ENCODE results near the gene COL5A2. TPM values are rescaled to one million over a fixed set of nuclear protein-coding genes. Genes with fewer than 3 reads are reported as not detected.

Gene COL5A2
- total RNA-seq, 6 donors from 2014 or later = 9.0 to 42.7 (median 26.8) TPM

GRCh38 chr2:189000221-189000620 is 179.3 kb downstream of the COL5A2 start:
- Histone ChIP-seq H3K27ac (no peak overlapping the region), H3K4me3 (no peak overlapping the region), H3K4me1 (no peaks in the 10 kb centered on the region), H3K27me3 (no peaks in the 10 kb centered on the region), H3K36me3 (peaks cover 0 to 12% (median 2%) of the 10 kb centered on the region in 4 donors), H3K9me3 (no peaks in the 10 kb centered on the region)
- TF ChIP-seq POLR2AphosphoS5 (IDR thresholded peaks at IDR 0.05) (no peak), CTCF (IDR thresholded peaks at IDR 0.05) (no peak), POLR2A (IDR thresholded peaks at IDR 0.05) (no peak), EP300 (IDR thresholded peaks at IDR 0.05) (no peak)
- DNase-seq = no peak
- no peak for ATAC-seq (ENCODE audit: low FRiP score in 2 of 2)

- ATAC-seq (ENCODE audit: low FRiP score in 2 of 2) (peak in 1 of 2 donors; percentile 51), DNase-seq (no peak)
- no peaks in the 10 kb centered on the region for H3K4me1 ChIP-seq
- H3K4me3 ChIP-seq = no peak overlapping the region
- no peak overlapping the region for H3K27ac ChIP-seq
- no peaks in the 10 kb centered on the region for H3K27me3 ChIP-seq
- TF ChIP-seq POLR2AphosphoS5 (IDR thresholded peaks at IDR 0.05) = no peak
- TF ChIP-seq CTCF (IDR thresholded peaks at IDR 0.05) = no peak
- no peak for TF ChIP-seq POLR2A (IDR thresholded peaks at IDR 0.05)
- no peak for TF ChIP-seq EP300 (IDR thresholded peaks at IDR 0.05)
- no peaks in the 10 kb centered on the region for H3K9me3 ChIP-seq
- H3K36me3 ChIP-seq = peaks cover 0 to 20% (median 0%) of the 10 kb centered on the region in 4 donors
Measured at GRCh38 chr2:188997263-188997662, 182.3 kb downstream of the COL5A2 start.

- H3K27me3 ChIP-seq = no peaks in the 10 kb centered on the region
- ATAC-seq (ENCODE audit: low FRiP score in 2 of 2) = no peak
- no peak overlapping the region for H3K4me3 ChIP-seq
- peaks cover 0 to 26% (median 0%) of the 10 kb centered on the region in 4 donors for H3K36me3 ChIP-seq
- 73 to 83% methylated on average over 1 of the region's 1 CpG for WGBS, 2 donors
- DNase-seq = no peak
- H3K4me1 ChIP-seq = no peaks in the 10 kb centered on the region
- no peak overlapping the region for H3K27ac ChIP-seq
- no peak for TF ChIP-seq POLR2A (IDR thresholded peaks at IDR 0.05)
- TF ChIP-seq CTCF (IDR thresholded peaks at IDR 0.05) = no peak
- no peak for TF ChIP-seq POLR2AphosphoS5 (IDR thresholded peaks at IDR 0.05)
- TF ChIP-seq EP300 (IDR thresholded peaks at IDR 0.05) = no peak
- no peaks in the 10 kb centered on the region for H3K9me3 ChIP-seq
Measured at GRCh38 chr2:188993247-188993646, 186.3 kb downstream of the COL5A2 start.

GRCh38 chr2:188986839-188987238 is 192.7 kb downstream of the COL5A2 start:
- no peaks in the 10 kb centered on the region for H3K27me3 ChIP-seq
- H3K4me3 ChIP-seq = no peak overlapping the region
- WGBS, 2 donors = 69 to 73% methylated on average over 4 of the region's 4 CpGs
- no peak overlapping the region for H3K27ac ChIP-seq
- ATAC-seq (ENCODE audit: low FRiP score in 2 of 2) (peak in 1 of 2 donors; percentile 48), DNase-seq (no peak)
- TF ChIP-seq POLR2A (IDR thresholded peaks at IDR 0.05) = no peak
- TF ChIP-seq EP300 (IDR thresholded peaks at IDR 0.05) = no peak
- TF ChIP-seq CTCF (IDR thresholded peaks at IDR 0.05) = no peak
- TF ChIP-seq POLR2AphosphoS5 (IDR thresholded peaks at IDR 0.05) = no peak
- H3K36me3 ChIP-seq = peaks cover 0 to 12% (median 0%) of the 10 kb centered on the region in 4 donors
- no peaks in the 10 kb centered on the region for H3K4me1 ChIP-seq
- H3K9me3 ChIP-seq = no peaks in the 10 kb centered on the region

GRCh38 chr2:188984680-188985079 is 194.9 kb downstream of the COL5A2 start:
- ATAC-seq (ENCODE audit: low FRiP score in 2 of 2) (peak in 1 of 2 donors; percentile 90), DNase-seq (no peak)
- H3K9me3 ChIP-seq = no peaks in the 10 kb centered on the region
- H3K4me3 ChIP-seq = no peak overlapping the region
- no peak for TF ChIP-seq EP300 (IDR thresholded peaks at IDR 0.05)
- TF ChIP-seq CTCF (IDR thresholded peaks at IDR 0.05) = no peak
- no peak for TF ChIP-seq POLR2A (IDR thresholded peaks at IDR 0.05)
- TF ChIP-seq POLR2AphosphoS5 (IDR thresholded peaks at IDR 0.05) = no peak
- H3K36me3 ChIP-seq = peaks cover 0 to 7% (median 0%) of the 10 kb centered on the region in 4 donors
- no peaks in the 10 kb centered on the region for H3K27me3 ChIP-seq
- WGBS, 2 donors = 86 to 89% methylated on average over 5 of the region's 5 CpGs
- H3K4me1 ChIP-seq = no peaks in the 10 kb centered on the region
- H3K27ac ChIP-seq = peak overlapping the region in 1 of 4 donors; percentile 2

Measured in upper lobe of left lung (tissue), 6 donors.